HL-60 (cell line): Measurements from ENCODE around the gene TMEM117.

Experiments
- CTCF ChIP-seq: IDR thresholded peaks from one replicate; pipeline ENCODE4 v1.5.1; 2011; ENCODE audit warnings: low read length, control low read depth, inconsistent platforms; ENCODE audit not compliant: insufficient read depth
- POLR2AphosphoS5 ChIP-seq: IDR thresholded peaks from 2 replicates; pipeline ENCODE4 v1.6.1; 2012; ENCODE audit warnings: low read depth

GRCh38 chr12:44143175-44143574 lies 307.3 kb downstream of the TMEM117 start:
- no peak for TF ChIP-seq POLR2AphosphoS5
- TF ChIP-seq CTCF, result no peak
